ENCODE data around the gene GABARAP. TPM values are rescaled to one million over a fixed set of nuclear protein-coding genes. Genes with fewer than 3 reads are reported as not detected.

GABARAP gene
- total RNA-seq, 1 experiment from 2014 or later, result 144 TPM

DNA sequence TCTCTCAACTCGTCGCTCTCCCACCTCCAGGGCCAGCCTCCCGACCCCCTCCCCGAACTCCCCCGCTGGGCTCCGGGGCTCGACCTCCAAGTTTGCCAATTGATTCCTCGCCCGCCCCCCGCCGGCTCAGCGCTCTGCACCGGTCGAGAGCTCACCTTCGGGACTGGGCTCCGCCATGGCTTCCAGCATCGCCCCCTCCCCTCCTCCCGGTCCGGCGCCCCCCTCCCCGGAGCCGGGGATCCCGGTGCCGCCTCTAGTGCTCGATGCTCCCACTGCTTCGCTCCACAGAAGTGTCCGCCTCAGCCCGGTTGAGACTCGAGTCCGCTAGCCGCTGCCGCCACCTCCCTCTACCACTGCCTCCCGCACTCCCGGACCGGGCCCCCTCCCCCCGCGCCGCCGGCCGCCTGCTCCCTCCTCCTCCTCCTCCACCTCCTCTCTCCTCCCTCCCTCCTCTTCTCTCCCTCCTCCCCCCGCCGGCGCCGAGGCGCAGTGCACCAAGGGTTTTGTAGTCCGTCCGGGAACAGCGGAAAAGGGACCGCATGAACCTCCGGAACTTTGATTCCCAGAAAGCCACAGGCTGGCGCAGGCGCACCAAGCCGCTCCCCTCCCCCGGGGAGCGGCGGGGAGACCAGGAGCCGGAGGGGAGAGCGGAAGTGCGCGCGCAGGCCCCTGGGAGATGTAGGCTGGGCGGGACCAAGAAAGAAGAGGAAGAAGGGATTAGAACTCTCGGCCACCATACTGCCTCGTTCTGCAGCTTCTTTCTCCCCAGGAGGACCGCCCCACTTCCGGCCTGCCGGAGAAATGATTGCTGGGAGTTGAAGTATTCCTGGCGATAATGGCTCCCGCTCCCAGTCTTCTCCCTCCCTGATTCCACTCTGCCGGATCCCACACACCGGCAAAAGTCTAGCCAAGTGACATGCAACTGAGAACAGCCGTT, 2.9 kb downstream of the GABARAP start, which contains the start of gene PHF23:
Gene PHF23, minus strand, starts transcription at position 367 of the 937 bp plus-strand sequence. Its CDS starts 178 bp downstream, at position 189.
- DNase-seq (ENCODE audit: low spot score), result peak; percentile 100

DNA sequence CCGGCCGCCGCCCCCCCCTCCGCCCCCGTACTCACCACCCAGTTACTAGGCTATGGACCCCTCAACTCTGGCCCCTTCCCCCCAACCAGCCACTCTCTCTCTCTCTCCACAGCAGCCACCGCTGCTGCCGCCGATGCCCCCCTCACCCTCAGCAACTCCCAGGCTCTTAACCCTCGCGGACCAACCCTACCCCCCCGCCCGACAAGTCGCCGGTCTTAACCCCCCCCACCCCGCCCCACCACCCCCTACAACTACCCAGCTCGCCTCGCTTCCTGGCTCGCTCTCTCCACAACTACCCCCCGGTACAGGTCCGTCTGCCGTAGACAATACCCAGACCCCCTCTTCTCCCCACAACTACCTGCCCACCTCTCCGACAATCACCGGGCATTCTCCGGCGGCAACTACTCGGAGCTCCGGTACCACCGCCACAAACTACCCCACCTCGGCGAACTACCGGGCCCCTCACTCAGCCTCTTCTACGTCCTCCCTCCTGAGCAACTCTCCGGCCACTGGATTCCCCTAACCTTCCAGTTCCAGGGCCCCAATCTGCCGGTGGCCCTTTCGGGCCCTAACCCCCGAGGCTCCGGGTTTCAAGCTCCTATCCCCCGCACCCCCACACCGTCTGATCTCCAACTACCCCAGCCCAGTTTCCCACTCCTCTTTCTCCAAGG, 3.7 kb downstream of the GABARAP start:
- no peak for DNase-seq (ENCODE audit: low spot score)

DNA sequence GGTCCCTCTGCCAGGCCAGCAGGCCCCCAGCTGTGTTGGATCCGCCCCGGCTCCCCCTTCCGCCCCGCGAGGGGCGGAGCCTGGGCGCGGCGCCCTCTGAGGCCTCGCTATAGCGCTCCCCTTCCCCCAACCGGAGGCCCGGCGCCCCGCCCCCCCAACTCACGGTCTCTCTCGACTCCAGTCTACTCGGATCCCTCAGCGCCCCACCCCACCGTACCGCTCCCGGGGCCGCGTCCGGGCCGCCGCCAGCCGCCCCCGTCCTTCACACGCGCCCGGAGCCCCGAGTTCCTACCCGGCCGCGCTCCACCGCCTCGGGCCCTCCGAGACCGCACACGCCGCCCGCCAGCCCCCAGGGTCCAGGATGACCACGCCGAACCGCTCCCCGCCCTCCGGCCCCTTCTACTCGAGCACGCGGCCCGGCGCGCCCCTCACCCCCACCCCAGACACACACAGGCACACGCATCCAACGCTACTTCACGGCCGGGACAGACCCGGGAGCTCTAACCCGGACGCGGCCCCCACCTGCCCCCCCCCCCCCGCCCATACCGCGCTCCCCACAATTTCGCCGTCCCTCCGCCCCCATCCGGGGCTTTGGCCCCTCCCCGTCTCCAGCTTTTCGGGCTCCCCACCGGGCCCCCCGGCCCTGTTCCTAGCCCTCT, 4.4 kb downstream of the GABARAP start:
- DNase-seq (ENCODE audit: low spot score), result peak; percentile 54

DNA sequence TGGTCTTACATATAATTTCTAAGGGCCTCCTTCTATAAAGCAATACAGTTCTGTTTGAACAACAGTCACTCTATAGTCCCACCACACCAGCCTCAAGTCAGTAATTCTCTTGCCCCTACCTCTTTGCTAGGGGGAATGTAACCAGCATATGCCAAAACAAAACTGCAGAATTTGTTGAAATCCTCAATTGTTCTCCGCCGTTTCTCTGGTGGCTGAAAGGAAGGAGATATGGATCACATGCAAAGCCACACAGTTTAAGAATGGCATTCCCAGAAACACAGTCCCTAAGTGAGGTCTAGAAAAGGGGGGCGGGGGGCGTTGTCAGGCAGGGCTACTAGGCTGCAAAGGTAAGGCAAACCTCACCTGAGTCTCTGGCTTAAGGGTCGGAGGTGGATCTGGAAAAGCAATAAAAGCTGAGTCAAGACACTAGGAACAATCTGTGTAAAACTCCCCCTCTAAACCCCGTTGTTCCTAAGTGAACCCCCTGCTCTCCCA, 4.9 kb downstream of the GABARAP start:
- DNase-seq (ENCODE audit: low spot score), result no peak

DNA sequence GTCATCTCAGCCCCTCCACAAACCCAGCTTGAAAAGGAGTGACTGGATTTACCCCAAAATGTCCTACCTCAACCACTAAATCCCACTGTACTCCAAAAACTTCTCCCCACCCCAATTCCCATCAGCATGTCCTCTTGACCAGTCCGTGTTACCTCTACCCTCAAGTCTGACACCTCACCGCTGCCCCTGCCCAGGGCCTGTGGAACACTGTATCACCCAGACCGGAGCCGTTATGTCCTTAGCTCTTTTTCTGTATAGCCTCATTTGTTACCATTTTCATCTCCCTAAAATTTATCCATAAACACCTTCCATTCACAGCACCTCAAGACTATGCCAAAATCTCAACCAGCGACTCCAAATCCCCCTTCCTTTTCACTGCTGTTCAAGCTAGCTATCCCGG, 5.4 kb downstream of the GABARAP start:
- DNase-seq (ENCODE audit: low spot score), result no peak

DNA sequence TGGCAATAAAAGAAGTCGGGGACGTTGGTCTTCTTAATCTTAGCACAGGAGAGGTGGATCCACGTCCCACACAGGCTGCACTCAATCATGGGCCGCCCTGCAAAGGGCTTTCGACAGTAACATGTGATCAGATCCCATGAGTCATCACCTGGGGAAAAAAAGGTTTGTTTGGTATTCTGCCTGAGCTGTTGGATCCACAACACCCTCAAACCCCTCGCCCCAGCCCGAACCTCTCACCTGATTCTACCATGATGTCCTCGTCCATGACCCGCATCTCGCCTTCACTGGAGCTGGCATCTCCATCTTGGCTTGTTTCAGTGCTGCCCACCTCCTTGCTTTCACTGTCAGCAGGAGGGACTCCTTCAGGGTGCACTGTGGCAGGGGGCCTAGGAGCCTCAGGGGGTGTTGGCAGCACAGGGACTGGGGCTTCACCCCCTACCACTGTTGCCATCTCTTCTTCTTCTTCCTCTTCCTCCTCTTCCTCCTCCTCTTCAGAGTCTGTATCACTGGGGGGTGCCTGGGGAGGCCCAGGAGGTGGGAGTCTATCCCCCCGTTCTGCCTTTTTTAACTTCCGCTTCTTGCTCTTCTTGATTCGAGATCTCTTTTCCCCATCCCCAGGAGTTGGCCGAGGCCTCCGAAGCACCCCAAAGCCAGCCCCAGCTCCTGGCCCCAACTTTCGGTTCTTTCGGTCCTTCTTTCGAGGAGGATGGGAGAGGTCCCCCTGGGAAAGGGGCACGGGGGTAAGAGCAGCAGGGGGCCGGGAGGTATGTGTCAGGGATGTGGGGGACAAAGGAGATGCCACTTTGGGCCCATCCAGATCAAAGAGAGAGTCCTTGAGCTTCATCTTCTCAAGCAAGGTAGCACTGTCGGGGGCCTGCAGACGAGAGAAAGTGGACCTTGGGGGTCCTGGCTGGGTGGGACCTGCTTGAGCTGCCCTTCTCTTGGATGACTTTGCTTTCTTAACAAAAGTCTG, 6.3 kb downstream of the GABARAP start:
- peak; percentile 63 for DNase-seq (ENCODE audit: low spot score)

DNA sequence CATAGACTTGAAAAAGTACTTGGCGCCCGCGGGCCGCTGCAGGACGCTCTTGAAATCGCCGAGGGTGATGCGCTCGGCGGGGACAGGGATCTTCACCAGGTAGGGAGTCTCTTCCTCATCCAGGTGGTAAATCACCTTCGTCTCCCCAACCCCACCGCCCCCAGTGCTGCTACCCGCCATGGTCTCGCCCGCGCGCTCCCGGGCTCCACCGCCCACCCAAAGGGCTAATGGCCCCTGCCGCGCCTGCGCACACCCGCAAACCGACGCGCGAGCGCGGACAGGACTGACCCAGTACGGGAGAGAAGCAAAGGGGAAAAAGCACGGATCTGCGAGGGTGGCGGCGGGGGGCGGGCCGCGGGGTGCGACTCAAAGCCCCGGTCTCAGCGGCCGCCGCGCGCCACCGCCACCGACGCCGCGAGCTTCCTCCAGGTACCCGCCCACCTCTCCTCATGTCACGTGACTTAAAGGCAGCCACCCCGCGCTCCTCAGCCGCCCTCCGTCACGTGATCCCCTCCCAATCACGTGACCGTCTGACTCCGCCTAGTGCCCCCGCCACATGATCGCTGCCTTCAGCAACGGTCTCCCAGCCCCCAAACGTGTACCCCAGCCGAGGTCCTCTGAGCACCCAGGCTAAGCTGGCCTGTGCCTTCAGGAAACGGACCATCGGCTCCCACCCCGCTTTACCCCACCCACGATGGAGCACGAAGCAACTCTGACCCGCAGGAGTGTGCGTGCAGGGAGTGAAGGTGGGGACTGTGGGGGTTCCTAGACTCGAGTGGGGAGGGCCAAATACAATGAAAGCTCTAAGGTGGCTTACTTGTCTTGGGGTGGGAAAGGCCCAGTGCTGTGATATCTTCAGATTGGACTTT, 7.9 kb downstream of the GABARAP start, which contains the start of gene DVL2:
Gene DVL2, minus strand, starts transcription at position 435 of the 869 bp plus-strand sequence. Its CDS starts 255 bp downstream, at position 180.
- peak; percentile 93 for DNase-seq (ENCODE audit: low spot score)

DNA sequence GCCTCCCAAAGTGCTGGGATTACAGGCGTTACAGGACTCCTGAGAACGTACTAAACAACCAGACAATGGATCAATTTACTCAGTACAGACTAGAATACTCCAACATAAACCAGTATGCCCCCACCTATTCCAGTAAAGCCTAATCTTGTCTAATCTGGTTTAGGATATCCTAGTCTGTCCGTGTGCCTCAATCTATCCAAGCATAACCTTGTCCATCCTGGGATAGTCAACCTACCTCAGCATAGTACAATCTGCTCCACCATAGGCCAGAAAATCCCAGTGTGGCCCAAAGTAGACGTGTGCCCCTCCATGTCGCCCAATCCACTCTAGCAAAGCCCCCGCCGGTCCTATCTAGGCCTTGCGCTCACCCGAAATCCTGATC, 8.6 kb downstream of the GABARAP start:
- DNase-seq (ENCODE audit: low spot score), result no peak

DNA sequence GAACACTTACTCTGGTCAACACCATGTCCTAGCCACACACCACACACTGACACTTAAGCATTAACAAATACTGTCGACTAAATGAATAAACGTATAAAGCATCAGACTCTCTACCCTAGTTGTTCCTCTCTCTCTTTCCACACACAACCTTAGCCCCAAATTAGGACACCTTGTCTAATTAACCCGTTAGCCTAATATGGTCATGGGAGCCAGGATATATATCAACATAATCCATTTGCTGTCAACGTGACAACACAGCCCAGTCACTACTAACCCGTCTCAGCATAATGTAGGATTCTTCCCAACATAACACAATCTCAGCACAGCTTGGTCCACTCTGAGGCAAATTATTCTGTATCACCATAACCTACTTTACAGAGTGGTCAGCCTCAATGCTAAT, 10.1 kb downstream of the GABARAP start:
- DNase-seq (ENCODE audit: low spot score), result no peak

DNA sequence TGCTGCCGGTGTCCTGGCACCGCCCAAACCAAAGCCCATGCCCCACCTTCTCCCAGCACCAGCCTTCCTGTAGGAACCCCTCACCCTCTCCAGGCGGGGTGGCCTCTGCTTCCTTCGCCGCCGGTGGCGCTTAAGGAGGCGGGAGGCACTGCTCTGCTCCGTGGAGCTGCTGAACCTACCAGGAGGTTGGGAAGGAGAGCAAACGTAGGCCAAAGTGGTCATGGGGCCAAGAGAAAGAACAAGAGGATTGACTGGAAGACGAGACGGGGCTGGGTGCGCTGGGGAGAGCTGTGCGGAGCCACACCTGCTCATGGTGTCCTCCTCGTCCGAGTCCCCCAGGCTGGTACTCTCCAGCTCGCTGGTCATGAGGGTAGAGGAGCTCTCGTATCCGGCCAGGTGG, 12.7 kb downstream of the GABARAP start:
- no peak for DNase-seq (ENCODE audit: low spot score)

DNA sequence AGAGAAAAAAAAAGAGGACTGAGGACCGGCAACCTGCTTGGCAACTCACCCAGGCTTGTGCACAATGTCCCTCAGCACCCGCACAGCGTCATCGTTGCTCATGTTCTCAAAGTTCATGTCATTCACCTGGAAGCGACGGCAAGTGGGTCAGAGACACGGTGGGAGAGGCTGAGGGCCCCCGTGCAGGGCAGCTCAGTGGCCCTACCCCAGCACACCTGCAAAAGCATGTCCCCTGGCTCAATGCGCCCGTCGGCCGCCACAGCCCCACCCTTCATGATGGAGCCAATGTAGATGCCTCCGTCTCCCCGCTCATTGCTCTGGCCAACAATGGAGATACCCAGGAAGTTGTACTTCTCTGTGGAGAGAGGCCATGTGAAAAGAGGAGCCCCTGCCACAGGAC, 13.3 kb downstream of the GABARAP start:
- DNase-seq (ENCODE audit: low spot score), result no peak

DNA sequence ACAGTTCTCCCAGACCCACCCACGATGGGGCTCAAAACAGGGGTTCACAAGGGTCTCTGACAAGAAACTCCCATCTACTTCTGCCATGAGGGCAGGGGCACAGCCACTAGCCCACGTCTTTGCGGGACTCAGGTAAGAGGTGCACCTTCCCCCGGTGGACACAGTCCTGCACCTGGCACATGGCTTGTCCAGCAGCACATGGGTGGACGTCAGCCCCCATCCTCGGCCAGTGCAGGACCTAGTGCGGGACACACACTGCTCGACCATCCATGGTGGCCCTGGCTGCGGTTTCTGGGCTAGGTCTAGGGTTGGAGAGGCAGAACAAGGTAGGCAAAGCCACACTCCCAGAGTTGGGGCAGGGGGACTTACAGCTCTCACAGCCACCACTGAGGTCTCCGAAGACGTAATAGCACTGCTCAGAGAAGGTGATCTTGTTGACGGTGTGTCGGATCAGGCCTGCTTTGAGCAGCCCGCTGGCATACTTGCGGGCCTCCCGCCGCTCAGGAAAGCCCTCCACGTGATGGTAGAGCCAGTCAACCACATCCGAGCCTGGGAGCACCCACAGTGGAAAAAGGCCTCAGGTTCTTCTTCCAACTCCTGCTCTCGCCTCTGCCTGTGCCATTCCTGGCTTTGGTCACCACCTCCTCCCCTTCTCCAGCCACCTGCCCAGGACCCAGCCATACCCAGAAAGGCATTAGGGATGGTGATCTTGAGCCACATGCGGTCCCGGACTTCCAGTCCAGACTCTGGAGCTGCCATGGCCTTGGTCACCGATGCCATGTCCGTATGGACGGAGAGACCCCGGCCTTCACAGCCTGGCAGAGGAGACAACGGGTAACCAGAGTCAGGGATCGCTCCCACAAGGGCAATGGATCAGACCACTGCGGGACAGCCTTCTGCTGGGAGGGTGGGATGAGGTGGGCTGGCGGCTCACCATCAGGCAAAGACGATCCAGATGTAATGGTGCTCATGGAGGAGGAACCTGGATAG, 15.2 kb downstream of the GABARAP start:
- DNase-seq (ENCODE audit: low spot score), result no peak

DNA sequence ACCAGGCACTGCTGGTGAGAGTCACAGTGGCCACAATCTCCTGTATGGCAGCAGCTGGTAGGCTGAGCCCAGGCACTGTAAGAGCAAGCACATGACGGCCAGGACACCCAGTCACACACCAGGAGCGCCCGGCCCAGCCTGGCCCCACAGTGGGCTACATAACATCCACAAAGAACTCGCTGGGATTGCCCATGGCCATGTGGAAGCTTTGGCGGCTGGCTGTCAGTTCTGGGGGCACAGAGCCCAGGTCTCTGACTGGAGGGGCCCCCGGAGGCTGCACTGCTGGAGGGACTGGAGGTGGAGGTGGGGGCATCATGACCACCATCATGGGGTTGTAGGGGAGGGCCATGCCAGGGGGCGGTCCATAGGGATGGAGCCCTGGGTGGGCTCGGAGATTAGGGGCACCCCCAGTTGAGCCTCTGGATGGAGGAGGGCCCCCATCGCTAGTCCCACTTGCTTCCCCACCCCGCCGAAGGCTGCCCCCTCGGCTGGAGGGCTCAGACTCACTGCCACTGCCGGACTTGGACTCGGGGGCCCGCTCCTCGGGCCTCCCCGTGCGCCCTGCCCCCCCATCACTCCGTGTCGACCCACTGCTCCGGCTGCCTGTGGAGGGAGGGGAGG, 16.4 kb downstream of the GABARAP start:
- no peak for DNase-seq (ENCODE audit: low spot score)

DNA sequence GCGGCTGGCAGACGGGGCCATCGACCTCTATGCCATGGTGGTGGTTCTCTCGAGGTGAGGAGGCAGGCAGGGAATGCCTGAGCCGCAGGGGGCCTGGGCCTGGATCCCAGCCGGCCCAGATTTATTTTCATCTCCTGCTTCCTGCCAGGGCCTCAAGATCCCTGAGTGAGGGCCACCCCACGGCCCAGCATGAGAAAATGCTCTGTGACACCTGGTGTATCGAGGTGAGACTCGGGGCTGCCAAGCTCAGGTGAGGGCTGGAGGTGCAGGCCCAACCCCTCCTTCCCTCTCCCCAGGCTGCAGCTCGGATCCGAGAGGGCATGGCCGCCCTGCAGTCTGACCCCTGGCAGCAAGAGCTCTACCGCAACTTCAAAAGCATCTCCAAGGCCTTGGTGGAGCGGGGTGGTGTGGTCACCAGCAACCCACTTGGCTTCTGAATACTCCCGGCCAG, 17.6 kb downstream of the GABARAP start:
- peak; percentile 59 for DNase-seq (ENCODE audit: low spot score)

DNA sequence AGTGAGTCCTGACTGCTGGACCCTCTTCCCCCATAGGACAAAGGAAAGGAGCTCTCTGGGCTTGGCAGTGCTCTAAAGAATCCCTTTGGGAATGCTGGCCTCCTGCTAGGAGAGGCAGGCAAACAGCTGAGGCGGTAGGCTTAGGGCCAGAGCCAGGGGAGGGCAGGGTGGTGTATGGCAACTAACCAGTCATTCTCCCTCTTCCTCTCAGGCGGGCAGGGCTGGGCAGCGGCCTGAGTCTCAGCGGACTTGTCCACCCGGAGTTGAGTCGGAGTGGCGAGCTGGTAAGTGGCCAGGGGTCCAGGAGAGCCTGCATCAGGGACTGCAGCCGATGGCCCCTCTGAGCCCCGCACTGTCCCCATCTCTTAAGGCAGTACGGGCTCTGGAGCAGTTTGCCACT, 18.1 kb downstream of the GABARAP start:
- DNase-seq (ENCODE audit: low spot score), result peak; percentile 52

DNA sequence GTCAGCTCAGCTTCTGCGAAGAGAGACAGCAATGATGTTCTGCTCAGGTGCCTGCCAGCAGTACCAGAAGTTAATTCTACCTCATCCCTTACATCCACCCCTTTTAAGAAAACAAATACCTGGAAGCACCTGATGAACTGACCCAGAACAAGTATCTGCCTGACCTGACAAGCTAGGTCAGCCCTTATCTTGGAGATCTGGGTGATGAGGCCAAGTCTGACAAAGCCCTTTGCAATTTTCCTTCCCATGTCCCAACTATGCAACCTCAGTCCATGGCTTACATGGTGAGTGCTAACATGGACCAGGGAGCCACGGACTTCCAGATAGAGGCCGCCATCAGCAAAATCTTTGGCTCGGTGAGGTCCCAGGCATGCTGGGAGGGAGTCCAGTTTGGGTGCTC, 18.9 kb downstream of the GABARAP start:
- DNase-seq (ENCODE audit: low spot score), result no peak

DNA sequence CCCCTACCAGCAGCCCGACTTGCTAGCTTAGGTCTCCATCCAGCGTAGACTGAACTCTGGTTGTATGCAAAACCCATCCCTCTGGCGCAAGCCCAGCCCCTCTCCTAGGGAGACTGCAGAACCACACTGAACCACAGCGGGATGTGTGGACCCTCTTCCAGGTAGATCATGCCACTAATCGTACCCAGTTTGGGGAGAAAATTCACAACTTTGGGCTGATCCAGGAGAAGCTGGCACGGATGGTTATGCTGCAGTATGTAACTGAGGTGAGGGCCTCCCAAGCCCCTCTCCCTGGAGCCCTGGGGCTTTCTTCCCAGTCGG, 19.3 kb downstream of the GABARAP start:
- DNase-seq (ENCODE audit: low spot score), result no peak
